Measurements from ENCODE around the gene DYRK3. TPM values are rescaled to one million over a fixed set of nuclear protein-coding genes. Genes with fewer than 3 reads are reported as not detected.
A peak's percentile ranks its signal among the peaks of the same experiment; 100 is the strongest.

The DYRK3 gene
- total RNA-seq = 1.5 TPM

DNA sequence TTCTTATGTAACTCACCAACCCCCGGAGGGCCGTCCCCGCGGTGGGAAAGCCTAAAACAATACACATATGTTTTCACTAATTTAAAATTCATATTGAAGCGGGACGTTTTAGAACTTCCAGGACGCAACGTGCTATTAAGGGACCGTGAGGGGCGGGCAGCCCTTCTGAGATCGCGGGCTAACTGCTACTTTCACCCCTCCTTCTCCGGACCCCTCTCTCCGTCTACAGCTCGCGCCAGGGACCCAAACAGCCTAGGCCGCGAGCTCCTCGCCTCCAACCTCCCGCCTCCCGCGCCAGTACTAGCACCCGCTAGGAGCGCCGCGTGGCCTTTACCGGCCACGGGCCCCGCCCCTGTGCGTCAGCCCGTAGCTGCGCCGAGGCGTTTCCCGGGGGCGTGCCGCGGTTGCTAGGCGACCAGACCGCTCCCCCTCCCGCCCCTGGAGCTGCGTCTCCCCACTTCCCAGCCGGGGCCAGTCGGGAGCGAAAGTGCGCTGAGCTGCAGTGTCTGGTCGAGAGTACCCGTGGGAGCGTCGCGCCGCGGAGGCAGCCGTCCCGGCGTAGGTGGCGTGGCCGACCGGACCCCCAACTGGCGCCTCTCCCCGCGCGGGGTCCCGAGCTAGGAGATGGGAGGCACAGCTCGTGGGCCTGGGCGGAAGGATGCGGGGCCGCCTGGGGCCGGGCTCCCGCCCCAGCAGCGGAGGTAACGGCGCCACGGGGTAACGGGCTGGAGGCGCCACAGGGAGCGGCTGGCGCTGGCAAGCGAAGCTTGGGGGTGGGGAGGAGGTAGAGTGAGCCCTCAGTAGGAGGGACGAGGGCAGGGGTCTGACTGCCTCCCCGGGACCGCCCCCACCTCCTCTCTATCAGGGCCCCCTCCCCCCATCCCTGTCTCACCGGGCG, at the start of gene DYRK3:
Gene DYRK3, plus strand, starts transcription at position 457 of the 898 bp plus-strand sequence. Its CDS starts 168 bp downstream, at position 625.
- peaks cover 19% of the 10 kb centered on the region for H3K4me1 ChIP-seq (ENCODE audit: insufficient read depth, low read length)
- peak within 1 kb of the TSS; percentile 50 for H3K4me3 ChIP-seq (ENCODE audit: low read length)
- no peaks in the 10 kb centered on the region for H3K9me3 ChIP-seq (ENCODE audit: low read depth, low read length)
- H3K27me3 ChIP-seq (ENCODE audit: insufficient read depth, low read length) = peaks cover 17% of the 10 kb centered on the region

- no peaks in the 10 kb centered on the region for H3K27me3 ChIP-seq (ENCODE audit: insufficient read depth, low read length)
- peaks cover 36% of the 10 kb centered on the region for H3K4me1 ChIP-seq (ENCODE audit: insufficient read depth, low read length)
- H3K9me3 ChIP-seq (ENCODE audit: low read depth, low read length) = no peaks in the 10 kb centered on the region
- H3K4me3 ChIP-seq (ENCODE audit: low read length) = no peak overlapping the region
Observed at GRCh38 chr1:206586501-206587445, 48.6 kb upstream of the DYRK3 start.

DNA sequence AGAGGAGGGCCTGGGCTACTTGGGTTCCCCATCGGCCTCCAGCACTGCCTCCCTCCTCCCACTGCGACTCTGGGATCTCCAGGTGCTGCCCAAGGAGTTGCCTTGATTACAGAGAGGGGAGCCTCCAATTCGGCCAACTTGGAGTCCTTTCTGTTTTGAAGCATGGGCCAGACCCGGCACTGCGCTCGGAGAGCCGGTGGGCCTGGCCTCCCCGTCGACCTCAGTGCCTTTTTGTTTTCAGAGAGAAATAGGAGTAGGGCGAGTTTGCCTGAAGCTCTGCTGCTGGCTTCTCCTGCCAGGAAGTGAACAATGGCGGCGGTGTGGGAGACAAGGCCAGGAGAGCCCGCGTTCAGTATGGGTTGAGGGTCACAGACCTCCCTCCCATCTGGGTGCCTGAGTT, 47.4 kb upstream of the DYRK3 start:
- H3K4me1 ChIP-seq (ENCODE audit: insufficient read depth, low read length) = peaks cover 24% of the 10 kb centered on the region
- H3K4me3 ChIP-seq (ENCODE audit: low read length) = no peak overlapping the region
- H3K9me3 ChIP-seq (ENCODE audit: low read depth, low read length) = no peaks in the 10 kb centered on the region
- no peaks in the 10 kb centered on the region for H3K27me3 ChIP-seq (ENCODE audit: insufficient read depth, low read length)

DNA sequence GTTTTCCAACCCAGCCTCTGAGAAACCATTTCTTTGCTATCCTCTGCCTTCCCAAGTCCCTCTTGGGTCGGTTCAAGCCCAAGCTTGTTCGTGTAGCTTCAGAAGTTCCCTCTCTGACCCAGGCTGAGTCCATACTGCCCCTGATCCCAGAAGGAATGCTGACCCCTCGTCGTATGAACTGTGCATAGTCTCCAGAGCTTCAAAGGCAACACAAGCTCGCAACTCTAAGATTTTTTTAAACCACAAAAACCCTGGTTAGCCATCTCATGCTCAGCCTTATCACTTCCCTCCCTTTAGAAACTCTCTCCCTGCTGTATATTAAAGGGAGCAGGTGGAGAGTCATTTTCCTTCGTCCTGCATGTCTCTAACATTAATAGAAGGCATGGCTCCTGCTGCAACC, 46.8 kb upstream of the DYRK3 start:
- H3K4me3 ChIP-seq (ENCODE audit: low read length) = no peak overlapping the region
- H3K4me1 ChIP-seq (ENCODE audit: insufficient read depth, low read length) = peaks cover 18% of the 10 kb centered on the region
- H3K27me3 ChIP-seq (ENCODE audit: insufficient read depth, low read length) = no peaks in the 10 kb centered on the region
- H3K9me3 ChIP-seq (ENCODE audit: low read depth, low read length) = no peaks in the 10 kb centered on the region

GRCh38 chr1:206589206-206589605, 46.1 kb upstream of the DYRK3 start:
- peaks cover 12% of the 10 kb centered on the region for H3K4me1 ChIP-seq (ENCODE audit: insufficient read depth, low read length)
- H3K9me3 ChIP-seq (ENCODE audit: low read depth, low read length) = no peaks in the 10 kb centered on the region
- H3K4me3 ChIP-seq (ENCODE audit: low read length) = no peak overlapping the region
- no peaks in the 10 kb centered on the region for H3K27me3 ChIP-seq (ENCODE audit: insufficient read depth, low read length)

DNA sequence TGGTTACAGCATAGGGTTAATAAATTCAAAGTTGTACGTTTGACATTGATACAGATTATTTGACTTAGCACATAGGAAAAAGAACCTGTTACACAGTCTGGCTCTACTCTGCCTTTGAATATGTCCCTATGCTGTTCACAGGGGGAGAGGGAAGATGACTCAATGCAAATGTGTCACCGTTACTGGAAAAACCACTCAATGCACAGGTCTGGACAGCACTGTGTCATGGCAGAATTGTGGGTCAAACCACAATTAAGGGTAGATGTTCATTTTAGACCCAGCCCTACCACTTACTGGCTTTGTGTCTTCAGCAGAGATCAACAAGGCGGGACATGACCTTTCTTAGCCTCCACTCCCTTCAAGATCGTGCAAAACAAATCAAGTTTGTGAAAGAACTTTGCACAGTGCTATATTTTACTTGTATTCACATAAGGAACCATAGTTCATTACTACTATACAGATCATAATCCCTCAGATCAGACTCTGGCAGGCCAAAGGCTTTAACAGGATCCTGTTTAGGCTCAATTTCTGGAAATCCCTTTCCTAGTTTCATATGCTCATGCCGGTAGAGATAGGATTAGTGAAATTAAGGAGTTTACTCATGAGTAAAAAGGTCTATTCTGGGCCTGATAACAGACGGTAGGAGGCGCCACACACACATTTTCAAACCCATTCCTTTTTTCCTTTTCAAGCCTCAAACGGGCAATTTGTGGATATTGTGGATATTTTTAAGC, 45.1 kb upstream of the DYRK3 start:
- Histone ChIP-seq H3K9me3 (ENCODE audit: low read depth, low read length) (no peaks in the 10 kb centered on the region), H3K4me3 (ENCODE audit: low read length) (no peak overlapping the region)

DNA sequence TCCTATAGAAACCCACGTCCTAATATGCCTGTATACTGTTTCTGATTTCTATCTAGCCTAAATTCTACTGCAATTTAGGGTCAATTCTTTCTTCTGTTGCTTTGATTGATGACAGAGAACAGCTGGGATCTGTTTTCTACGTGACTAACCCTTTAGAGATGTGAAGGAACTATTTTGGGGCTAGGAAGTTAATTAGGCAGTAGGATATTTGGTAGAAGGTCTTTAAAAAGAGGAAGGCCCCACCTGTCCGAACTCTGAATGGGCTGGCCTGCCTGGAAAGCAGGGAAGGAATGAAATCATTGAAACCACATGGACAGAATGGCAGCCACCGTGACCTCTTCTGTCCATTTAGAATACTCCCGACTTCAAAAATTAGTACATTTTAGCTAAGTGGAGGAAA, 44.1 kb upstream of the DYRK3 start:
- Histone ChIP-seq H3K4me3 (ENCODE audit: low read length) (no peak overlapping the region), H3K27me3 (ENCODE audit: insufficient read depth, low read length) (no peaks in the 10 kb centered on the region), H3K9me3 (ENCODE audit: low read depth, low read length) (no peaks in the 10 kb centered on the region), H3K4me1 (ENCODE audit: insufficient read depth, low read length) (peaks cover 12% of the 10 kb centered on the region)

More for the DNA sequence above, 45.1 kb upstream of the DYRK3 start:
- Histone ChIP-seq H3K27me3 (ENCODE audit: insufficient read depth, low read length) (no peaks in the 10 kb centered on the region), H3K4me1 (ENCODE audit: insufficient read depth, low read length) (peaks cover 12% of the 10 kb centered on the region)

DNA sequence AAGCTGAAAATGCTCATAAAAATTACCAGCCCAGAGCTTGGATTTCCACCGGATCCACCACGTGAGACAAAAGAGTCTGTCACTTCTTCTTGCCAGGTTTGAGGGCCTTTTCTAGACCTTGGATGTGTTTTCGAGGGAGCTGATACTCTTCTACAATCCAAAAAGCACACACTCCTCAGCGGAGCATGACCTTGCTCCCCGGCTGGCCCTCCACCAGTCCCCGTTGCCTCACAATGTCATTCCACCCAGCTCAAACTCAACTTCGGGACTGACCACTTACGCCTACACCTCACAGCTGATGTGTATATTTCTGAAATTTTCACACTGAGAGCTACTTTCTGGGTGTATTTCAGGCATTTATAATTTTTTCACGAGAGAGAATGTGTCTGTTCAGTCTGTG, 43.6 kb upstream of the DYRK3 start:
- peaks cover 12% of the 10 kb centered on the region for H3K4me1 ChIP-seq (ENCODE audit: insufficient read depth, low read length)
- H3K4me3 ChIP-seq (ENCODE audit: low read length) = no peak overlapping the region
- no peaks in the 10 kb centered on the region for H3K27me3 ChIP-seq (ENCODE audit: insufficient read depth, low read length)
- no peaks in the 10 kb centered on the region for H3K9me3 ChIP-seq (ENCODE audit: low read depth, low read length)

- Histone ChIP-seq H3K9me3 (ENCODE audit: low read depth, low read length) (no peaks in the 10 kb centered on the region), H3K27me3 (ENCODE audit: insufficient read depth, low read length) (no peaks in the 10 kb centered on the region), H3K4me1 (ENCODE audit: insufficient read depth, low read length) (peaks cover 12% of the 10 kb centered on the region), H3K4me3 (ENCODE audit: low read length) (no peak overlapping the region)
Observed at GRCh38 chr1:206593351-206593925, 41.9 kb upstream of the DYRK3 start.

GRCh38 chr1:206595581-206596318, 39.6 kb upstream of the DYRK3 start:
- H3K4me1 ChIP-seq (ENCODE audit: insufficient read depth, low read length) = peaks cover 7% of the 10 kb centered on the region
- H3K9me3 ChIP-seq (ENCODE audit: low read depth, low read length) = no peaks in the 10 kb centered on the region
- no peaks in the 10 kb centered on the region for H3K27me3 ChIP-seq (ENCODE audit: insufficient read depth, low read length)
- no peak overlapping the region for H3K4me3 ChIP-seq (ENCODE audit: low read length)

GRCh38 chr1:206596319-206596666, 39.0 kb upstream of the DYRK3 start:
- no peaks in the 10 kb centered on the region for H3K9me3 ChIP-seq (ENCODE audit: low read depth, low read length)

DNA sequence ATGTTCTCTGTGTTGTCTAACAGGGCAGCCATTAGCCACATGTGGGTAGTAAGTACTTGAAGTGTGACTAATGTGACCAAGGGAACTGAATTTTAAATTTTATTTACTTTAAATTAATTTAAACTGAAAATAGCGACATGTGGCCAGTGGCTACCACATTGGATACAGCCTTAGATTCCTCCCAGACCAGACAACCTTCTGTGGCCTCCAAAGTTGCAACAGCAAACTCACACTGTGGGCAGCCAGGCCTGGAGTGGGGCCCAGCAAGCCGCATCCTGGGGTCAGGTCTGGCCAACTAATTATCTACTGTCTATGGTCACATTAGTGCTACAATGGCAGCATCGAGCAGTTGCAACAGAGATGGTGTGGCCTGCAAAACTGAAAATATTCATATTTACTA, 34.8 kb upstream of the DYRK3 start:
- no peaks in the 10 kb centered on the region for H3K4me1 ChIP-seq (ENCODE audit: insufficient read depth, low read length)
- H3K4me3 ChIP-seq (ENCODE audit: low read length) = no peak overlapping the region
- no peaks in the 10 kb centered on the region for H3K27me3 ChIP-seq (ENCODE audit: insufficient read depth, low read length)
- no peaks in the 10 kb centered on the region for H3K9me3 ChIP-seq (ENCODE audit: low read depth, low read length)

More at GRCh38 chr1:206596319-206596666, 39.0 kb upstream of the DYRK3 start:
- no peak overlapping the region for H3K4me3 ChIP-seq (ENCODE audit: low read length)
- H3K4me1 ChIP-seq (ENCODE audit: insufficient read depth, low read length) = peaks cover 1% of the 10 kb centered on the region
- no peaks in the 10 kb centered on the region for H3K27me3 ChIP-seq (ENCODE audit: insufficient read depth, low read length)

- Histone ChIP-seq H3K9me3 (ENCODE audit: low read depth, low read length) (no peaks in the 10 kb centered on the region), H3K4me3 (ENCODE audit: low read length) (no peak overlapping the region)
Observed at GRCh38 chr1:206604861-206605260, 30.5 kb upstream of the DYRK3 start.

DNA sequence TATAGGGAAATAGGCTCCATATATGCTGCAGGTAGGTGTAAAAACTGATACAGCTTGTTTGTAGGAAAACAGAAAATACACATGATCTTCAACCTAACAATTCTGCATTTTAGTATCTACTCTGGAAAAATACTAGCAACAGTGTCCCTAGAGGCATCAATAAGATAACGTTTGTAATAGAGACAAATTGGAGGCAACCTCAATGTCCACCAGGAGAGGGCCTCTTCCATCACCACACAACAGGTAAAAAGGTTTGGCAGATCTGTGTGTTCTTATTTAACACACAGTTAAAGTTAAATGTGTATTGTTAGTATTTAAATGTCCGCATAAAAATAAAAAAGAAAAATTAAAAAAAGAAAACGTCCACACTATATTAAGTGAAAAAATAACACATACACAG, 28.5 kb upstream of the DYRK3 start:
- Histone ChIP-seq H3K9me3 (ENCODE audit: low read depth, low read length) (no peaks in the 10 kb centered on the region), H3K4me3 (ENCODE audit: low read length) (no peak overlapping the region), H3K27me3 (ENCODE audit: insufficient read depth, low read length) (no peaks in the 10 kb centered on the region), H3K4me1 (ENCODE audit: insufficient read depth, low read length) (peaks cover 12% of the 10 kb centered on the region)

More at GRCh38 chr1:206604861-206605260, 30.5 kb upstream of the DYRK3 start:
- no peaks in the 10 kb centered on the region for H3K27me3 ChIP-seq (ENCODE audit: insufficient read depth, low read length)
- peaks cover 3% of the 10 kb centered on the region for H3K4me1 ChIP-seq (ENCODE audit: insufficient read depth, low read length)
